Measurements from ENCODE around the gene ZNF282. TPM values are rescaled to one million over a fixed set of nuclear protein-coding genes. Genes with fewer than 3 reads are reported as not detected.
A peak's percentile ranks its signal among the peaks of the same experiment; 100 is the strongest.

ZNF282 gene
- total RNA-seq, 1 donor from 2014 or later = 18.5 TPM

DNA sequence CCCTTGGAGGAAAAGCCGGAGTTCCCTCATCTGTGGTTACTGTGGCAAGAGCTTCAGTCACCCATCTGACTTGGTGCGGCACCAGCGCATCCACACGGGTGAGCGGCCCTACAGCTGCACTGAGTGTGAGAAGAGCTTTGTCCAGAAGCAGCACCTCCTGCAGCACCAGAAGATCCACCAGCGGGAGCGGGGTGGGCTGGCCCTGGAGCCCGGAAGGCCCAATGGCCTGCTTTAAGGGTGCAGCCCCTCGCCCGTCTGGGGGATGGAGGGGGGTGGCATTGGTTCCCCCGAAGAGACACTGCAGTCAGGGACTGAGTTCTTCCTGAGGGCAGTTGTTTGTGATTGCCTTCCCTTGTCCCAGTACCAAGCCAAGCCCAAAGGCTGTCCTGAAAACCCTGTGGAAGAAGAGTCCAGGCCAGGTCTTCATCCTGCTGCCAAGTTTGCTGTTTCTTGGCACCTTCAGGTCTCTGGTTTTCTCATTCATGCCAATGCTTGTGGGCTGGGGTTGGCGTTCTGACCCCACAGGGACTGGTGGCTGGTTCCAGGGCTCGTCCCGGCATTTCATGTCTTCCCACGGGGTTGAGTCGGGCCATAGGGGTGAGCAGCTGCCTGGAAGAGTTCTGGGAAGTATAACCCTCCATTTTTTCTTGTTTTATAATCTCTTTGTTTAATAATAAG, 59.0 kb downstream of the ZNF282 start:
- DNase-seq (ENCODE audit: low read depth) = no peak
- H3K4me3 ChIP-seq (ENCODE audit: low read depth, low read length) = no peak overlapping the region
- TF ChIP-seq, protein P1, sequence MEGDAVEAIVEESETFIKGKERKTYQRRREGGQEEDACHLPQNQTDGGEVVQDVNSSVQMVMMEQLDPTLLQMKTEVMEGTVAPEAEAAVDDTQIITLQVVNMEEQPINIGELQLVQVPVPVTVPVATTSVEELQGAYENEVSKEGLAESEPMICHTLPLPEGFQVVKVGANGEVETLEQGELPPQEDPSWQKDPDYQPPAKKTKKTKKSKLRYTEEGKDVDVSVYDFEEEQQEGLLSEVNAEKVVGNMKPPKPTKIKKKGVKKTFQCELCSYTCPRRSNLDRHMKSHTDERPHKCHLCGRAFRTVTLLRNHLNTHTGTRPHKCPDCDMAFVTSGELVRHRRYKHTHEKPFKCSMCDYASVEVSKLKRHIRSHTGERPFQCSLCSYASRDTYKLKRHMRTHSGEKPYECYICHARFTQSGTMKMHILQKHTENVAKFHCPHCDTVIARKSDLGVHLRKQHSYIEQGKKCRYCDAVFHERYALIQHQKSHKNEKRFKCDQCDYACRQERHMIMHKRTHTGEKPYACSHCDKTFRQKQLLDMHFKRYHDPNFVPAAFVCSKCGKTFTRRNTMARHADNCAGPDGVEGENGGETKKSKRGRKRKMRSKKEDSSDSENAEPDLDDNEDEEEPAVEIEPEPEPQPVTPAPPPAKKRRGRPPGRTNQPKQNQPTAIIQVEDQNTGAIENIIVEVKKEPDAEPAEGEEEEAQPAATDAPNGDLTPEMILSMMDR (conservative IDR thresholded peaks at IDR 0.05; ENCODE audit: low read depth, low read length) = no peak

DNA sequence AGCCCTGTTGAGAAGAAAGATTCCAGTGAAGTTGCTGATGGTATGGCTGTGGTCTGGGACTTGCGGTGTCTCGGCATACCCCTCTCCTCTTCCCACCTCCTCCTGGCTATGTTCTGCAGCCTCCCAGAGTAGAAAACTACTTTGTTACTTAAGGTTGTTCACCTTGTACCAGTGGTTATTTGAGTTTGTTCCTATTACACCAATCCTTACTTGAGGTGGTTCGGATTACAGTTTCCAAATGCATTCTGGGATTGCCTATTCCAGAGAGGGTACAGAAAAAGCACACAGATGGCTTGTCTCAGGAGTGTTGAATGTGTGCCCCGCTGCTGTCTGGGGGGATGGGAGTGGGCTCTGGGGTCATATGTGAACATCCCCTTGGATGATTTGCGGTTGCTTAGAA, 59.8 kb downstream of the ZNF282 start:
- TF ChIP-seq, protein P1 (conservative IDR thresholded peaks at IDR 0.05; ENCODE audit: low read depth, low read length) = no peak
- DNase-seq (ENCODE audit: low read depth) = no peak
- H3K4me3 ChIP-seq (ENCODE audit: low read depth, low read length) = no peak overlapping the region

DNA sequence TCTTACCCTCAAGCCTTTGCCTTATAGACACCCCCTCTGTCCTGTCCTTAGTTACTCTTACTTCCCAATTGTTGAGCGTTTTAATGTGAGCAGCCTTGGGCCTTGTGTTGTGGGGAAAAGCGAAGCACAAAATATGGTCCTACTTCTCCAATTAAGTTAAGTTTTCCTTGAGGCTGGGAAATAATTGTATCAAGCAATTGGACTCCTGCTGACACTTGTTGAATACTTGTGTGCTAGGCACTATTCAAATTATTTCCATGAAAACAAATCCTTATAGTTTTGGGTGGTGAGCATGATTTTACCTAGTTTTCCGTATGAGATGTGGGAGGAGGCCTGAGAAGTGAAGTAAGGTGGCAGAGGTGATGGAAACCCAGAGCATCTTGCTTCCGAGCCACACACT, 61.2 kb downstream of the ZNF282 start:
- no peak overlapping the region for H3K4me3 ChIP-seq (ENCODE audit: low read depth, low read length)
- TF ChIP-seq, protein P1 (conservative IDR thresholded peaks at IDR 0.05; ENCODE audit: low read depth, low read length) = no peak
- DNase-seq (ENCODE audit: low read depth) = no peak

DNA sequence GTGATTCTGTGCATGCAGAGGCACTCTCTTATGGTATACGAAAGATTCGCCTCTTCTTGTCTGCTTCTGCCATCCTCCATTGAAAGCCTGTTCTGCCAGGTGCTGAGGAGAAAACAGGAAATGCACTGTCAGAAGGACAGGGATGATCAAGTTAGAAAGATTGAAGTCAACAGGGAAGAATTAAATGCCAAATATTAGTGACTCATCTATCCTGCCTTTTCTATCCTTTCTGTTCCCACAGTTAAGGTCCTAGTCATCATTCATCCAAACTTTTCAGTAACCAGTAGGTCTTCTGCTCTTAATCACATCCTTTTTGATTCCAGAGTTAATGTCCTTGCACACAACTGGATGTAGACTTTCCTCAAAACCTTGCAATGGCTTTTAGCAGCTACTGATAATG, 61.8 kb downstream of the ZNF282 start:
- no peak overlapping the region for H3K4me3 ChIP-seq (ENCODE audit: low read depth, low read length)
- no peak for DNase-seq (ENCODE audit: low read depth)
- TF ChIP-seq, protein P1 (conservative IDR thresholded peaks at IDR 0.05; ENCODE audit: low read depth, low read length) = no peak

DNA sequence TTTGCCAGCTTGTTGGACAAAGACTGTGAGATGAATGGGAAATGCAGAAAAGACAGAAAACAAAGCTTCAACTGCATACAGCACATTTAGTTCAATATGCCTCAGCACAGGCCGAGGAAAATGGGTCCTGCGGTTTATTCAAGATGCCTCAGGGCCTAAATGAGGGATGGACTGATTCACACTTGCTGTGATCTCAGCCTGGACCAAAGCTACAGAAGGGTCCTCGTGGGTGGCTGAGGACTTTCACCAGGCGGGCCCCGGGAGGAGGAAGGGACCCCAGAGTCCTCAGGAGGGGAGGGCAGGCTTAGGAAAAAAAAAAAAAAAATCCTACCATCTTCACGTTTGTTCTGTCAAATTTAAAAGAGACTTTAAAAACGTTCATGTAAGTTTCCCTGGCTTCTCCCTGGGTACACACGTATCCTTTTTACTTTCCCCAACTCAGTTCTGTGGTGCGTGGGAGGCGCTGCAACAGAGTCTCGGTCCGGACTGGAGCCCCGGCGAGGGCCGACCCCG, 66.0 kb downstream of the ZNF282 start:
- no peak for DNase-seq (ENCODE audit: low read depth)
- peak overlapping the region; percentile 70 for H3K4me3 ChIP-seq (ENCODE audit: low read depth, low read length)
- TF ChIP-seq, protein P1 (conservative IDR thresholded peaks at IDR 0.05; ENCODE audit: low read depth, low read length) = no peak

DNA sequence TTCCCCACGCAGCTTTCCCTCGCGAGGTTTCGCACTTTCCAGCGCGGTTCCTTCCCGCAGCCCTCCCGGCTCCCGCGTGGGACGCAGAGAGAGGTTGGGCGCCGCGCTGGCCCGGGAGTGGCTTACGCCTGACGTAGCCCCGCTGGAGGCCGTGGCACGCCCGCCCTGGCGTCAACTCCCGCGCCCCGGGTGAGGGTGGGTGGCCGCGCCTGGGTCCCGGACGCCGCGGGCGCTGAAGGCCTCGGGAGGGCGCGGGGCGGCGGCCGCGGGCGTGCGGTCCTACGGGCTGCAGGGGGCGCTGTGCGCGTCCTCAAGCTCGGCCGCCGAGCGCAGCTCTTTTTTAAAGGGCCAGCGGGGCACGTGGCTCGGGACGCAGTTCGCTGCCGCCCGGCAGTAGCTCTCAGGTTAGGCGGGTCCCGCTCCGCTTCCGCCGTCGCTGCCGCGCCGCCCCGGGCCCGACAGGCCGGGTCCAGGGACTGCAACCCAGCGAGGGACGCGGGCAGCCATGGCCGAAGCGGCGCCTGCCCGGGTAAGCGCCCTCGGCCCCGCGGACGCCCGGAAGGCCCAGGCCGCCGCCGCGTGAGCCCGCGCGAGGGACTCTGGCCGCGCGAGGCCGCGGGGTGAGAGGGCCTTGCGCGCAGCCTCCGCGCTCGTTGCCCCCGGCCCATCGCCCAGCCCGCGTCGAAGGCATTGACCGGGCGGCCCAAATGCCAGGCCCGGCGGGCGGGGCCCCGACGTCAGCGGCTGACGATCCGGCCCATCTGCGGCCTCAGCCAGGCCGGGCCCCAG, 66.7 kb downstream of the ZNF282 start, which contains the start of gene ZNF783:
Gene ZNF783 (plus strand): TSS at position 368 of the 789 bp plus-strand sequence. CDS start 138 bp downstream, at position 506.
- peak within 1 kb of the TSS; percentile 70 for H3K4me3 ChIP-seq (ENCODE audit: low read depth, low read length)
- TF ChIP-seq, protein P1 (conservative IDR thresholded peaks at IDR 0.05; ENCODE audit: low read depth, low read length) = peak; percentile 58
- no peak for DNase-seq (ENCODE audit: low read depth)

Data from epithelial cell of proximal tubule (primary cell).